GM12874 (cell line): ENCODE data around the gene POLG2.

Experiments used
- CTCF ChIP-seq: IDR thresholded peaks from 2 replicates; pipeline ENCODE4 v1.5.1; 2011; ENCODE audit warnings: low read depth, mild to moderate bottlenecking, control low read depth, low read length, moderate library complexity; ENCODE audit not compliant: insufficient read depth

POLG2 gene

GRCh38 chr17:64500862-64501765, 4.3 kb upstream of the POLG2 start:
- TF ChIP-seq CTCF: no peak

DNA sequence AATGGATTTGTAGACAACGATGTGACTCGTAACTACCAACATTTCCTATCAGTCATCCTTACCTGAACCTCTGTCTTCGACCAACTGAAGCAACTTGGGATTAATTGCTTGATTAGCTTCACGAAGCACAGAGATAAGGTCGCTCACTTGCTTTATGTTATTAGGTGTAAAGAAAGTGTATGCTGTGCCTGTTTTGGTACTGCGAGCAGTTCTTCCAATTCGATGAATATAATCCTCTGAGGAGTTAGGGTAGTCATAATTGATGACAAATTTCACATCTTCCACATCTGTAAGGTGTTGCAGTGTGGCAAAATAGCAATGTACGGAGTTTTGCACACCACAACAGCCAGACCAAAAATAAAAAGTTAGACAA, 3.6 kb upstream of the POLG2 start:
- TF ChIP-seq CTCF: no peak

DNA sequence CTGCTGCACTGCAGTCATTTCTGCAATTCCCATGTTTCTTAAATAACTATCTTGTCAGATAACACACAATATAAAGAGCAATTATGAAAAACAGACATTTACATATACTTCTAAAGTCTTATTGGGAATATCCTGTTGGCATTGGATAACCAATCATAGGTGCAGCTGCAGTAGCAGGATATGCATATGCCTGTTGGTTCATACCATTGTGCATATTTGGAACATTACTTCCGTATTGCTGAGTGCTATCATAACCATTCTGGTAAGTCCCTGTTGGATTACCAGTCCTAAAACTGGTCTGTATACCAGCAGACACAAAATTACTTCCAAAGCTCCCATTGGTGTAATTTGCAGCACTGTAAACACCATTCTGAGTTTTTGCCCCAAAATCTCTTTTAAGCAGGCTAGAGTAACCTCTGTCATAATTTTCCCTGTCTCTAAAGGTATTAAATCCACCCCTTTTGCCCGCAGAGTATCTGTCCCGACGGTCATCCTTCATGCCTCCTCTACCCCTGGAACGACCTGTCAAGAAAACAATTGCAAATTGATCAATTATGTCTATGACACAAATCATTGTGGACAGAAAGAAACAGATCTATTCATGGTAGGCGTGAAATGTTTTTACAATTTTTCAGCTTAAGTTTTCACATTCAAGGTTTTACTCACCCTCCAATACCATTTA, 3.1 kb upstream of the POLG2 start:
- no peak for TF ChIP-seq CTCF

DNA sequence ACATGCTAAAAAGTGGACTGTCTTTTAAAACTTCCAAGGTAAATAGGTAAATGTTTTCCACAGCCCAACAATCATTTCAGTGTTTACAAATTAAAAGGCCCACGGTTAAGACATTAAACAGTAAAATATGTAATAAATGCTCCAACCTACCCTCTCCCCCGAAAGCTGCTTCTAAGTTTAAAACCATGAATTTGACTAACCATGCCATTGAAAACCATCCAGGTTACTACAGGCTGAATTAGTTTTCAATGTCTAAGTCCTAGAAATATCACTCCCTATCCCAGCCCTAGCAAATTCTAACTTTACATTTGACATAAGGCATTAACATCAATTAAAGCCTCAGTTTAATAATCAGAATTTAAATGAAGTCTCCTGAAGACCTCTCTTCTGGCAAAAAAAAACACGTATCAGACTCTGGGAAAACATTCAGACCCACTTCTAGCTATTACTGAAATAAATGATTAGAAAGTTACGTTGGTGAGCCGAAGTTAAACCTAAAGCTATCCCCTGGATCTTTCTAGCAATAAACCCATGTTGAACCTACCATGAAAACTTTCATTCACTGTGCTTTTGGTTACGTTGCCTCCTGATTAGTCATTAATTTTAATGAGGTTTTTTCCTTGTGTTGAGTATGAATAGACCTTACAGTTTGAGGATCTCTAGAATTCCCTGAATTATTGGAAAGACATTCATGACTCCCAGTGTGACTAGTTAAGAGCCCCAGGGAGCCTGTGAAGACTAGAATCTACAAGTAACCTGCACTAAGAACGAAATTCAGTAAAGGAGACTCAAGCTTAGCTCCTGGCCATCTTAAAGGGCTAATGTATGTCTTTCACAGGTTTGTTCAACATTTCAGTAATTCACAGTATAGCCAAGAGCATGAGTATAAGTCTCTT, 1.7 kb upstream of the POLG2 start:
- no peak for TF ChIP-seq CTCF

DNA sequence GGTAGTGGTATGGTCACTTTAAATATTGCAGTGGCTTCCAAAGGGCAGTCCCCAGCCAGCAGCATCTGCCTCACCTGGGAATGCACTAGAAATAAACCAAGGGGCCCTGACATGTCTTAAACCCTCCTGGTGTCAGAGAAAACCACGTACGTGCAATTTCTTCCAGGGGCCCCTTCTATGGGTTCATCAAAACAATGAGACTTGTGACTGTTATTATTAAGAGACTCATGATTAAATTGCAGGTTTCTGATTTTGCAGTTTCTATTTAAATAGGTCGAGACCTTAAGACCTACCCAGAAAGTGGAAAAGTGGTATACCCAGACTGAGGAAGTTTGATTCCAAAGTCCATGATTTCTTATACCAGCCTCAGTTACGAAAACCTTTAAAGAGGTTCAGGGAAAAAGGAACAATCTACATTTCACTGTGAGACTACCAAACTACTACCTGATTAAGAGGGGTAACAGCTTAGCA, 746 bp upstream of the POLG2 start:
- TF ChIP-seq CTCF: no peak

GRCh38 chr17:64496348-64496785, 487 bp downstream of the POLG2 start:
- TF ChIP-seq CTCF: no peak

DNA sequence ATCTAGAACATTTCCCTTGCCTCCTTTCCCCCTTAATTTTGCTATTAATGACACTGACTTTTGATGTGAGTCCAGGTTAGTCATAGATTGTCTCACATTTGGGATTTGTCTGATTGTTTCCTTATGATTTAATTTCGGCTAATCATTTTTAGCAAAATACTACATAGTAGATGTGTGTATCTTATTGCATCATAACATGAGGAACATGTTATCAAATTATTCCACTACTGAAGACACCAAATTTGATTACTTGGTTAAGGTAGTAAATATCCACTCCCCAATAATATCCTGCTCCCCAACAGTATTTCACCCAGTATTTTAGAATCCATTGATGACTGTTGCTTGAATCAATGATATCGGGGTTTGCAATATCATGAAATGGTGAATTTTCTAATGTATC, 2.7 kb downstream of the POLG2 start:
- TF ChIP-seq CTCF: no peak
